Prostate gland (tissue), 2 donors: Measurements from ENCODE around the gene INAVA. TPM values are rescaled to one million over a fixed set of nuclear protein-coding genes. Genes with fewer than 3 reads are reported as not detected.

Experiments used
- DNase-seq: peaks from one replicate; pipeline ENCODE4 v3.0.0-alpha.2; 2019; ENCODE audit warnings: low spot score
- H3K27ac ChIP-seq, 2 donors: fragments of 200-600 bp; sonication (generic); 2 replicates each; pipeline ENCODE4 v1.5.1; 2017 to 2019
- H3K27me3 ChIP-seq: fragments of 200-600 bp; sonication (generic); replicated peaks from 2 replicates; pipeline ENCODE4 v1.5.1; 2019; ENCODE audit not compliant: insufficient read depth
- H3K36me3 ChIP-seq, 2 donors: fragments of 200-600 bp; sonication (generic); 1 replicate in 1 of 2; 2 replicates in 1 of 2; pipeline versions ENCODE4 v1.5.1 to v1.8.1; 2017 to 2019
- H3K4me1 ChIP-seq: fragments of 200-600 bp; sonication (generic); replicated peaks from 2 replicates; pipeline ENCODE4 v1.5.1; 2019
- H3K4me3 ChIP-seq, 2 donors: fragments of 200-600 bp; sonication (generic); 2 replicates each; pipeline ENCODE4 v1.5.1; 2017 to 2019
- H3K9me3 ChIP-seq: fragments of 200-600 bp; sonication (generic); 2 replicates; pipeline ENCODE4 v1.5.1; 2017
- POLR2A ChIP-seq: fragments of 450-650 bp; IDR thresholded peaks from one replicate; pipeline ENCODE4 v1.6.1; 2016; ENCODE audit warnings: antibody characterized with exemption, mild to moderate bottlenecking
- POLR2AphosphoS5 ChIP-seq: sonication (generic); formaldehyde crosslinking; IDR thresholded peaks from one replicate; pipeline ENCODE4 v1.6.1; 2017; ENCODE audit warnings: antibody characterized with exemption
- WGBS: methylation state at CpG from one replicate; pipeline ENCODE4 v1.1.5; 2018; 5-methylcytosine and 5-hydroxymethylcytosine counted together
- intact Hi-C: fragments of 100-400 bp; cut with DNase I; formaldehyde crosslinking; loops from one replicate; pipeline ENCODE4 v1.14.2; 2022
- total RNA-seq, 2 donors: library from RNA; depleted of rRNA; stranded (reverse); fragments of >200 nt; gene quantifications; one replicate each; pipeline ENCODE4 v1.1.0, GENCODE V29; 2016
- TF ChIP-seq, protein P1 (sequence below), 4 experiments: fragments of 200-600 bp in 2 of 4; fragments of 450-650 bp in 2 of 4; sonication (generic) in 2 of 4; IDR thresholded peaks; 1 replicate in 3 of 4; 2 replicates in 1 of 4; pipeline ENCODE4 v1.5.1; 2016 to 2019; ENCODE audit warnings: antibody characterized with exemption in 4 of 4, mild to moderate bottlenecking in 2 of 4, moderate library complexity in 2 of 4

Gene INAVA
- total RNA-seq, 2 donors from 2014 or later = 7.4 to 27.1 TPM

DNA sequence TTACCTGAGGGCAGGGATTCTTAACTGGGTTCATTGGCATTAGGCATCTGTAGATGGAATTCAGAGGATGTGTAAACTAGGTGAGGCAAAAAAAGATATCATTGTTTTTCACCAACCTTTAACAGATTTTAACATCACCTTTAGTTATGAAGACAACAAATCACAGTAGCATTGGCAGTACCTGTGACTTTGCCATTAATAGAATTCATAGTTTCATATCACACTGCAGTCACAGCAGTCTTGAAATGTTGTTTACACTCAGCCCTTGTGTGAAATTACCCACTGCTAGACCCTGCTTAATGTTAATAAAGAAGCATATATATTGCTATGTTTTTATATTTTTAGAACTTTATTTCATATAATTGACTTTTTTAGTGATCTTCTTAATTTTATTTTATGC, 1.7 kb upstream of the INAVA start:
- no peak for DNase-seq
- Histone ChIP-seq H3K9me3 (no peaks in the 10 kb centered on the region), H3K4me3 (no peak overlapping the region), H3K4me1 (no peaks in the 10 kb centered on the region), H3K27ac (no peak overlapping the region), H3K27me3 (no peaks in the 10 kb centered on the region), H3K36me3 (no peaks in the 10 kb centered on the region)
- intact Hi-C loops = no loop called here
- no peak for TF ChIP-seq POLR2A

DNA sequence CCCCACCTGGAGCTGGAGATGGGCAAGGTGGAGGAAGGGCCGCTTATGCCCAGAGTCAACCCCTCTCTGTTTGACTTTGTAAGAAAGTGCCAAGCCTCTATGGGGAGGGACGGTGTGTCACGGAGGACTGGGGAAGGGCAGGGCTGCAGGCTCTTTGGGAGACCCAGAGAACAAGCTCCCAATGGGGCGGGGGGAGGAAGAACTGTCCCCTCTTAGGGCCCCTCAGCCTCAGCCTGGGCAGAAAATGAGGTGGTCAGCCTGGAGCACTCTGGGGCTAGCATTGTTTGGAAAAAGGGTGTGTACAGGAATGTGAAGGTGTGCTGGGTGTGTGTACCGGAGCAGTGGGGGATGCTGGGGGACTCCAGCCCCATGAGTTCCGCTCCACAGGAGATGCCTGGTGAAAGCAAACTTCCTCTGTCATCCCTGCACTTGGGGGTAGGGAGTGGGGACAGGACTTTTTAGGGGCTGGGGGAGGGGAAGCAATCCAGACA, 1.2 kb upstream of the INAVA start:
- DNase-seq = no peak
- 58% methylated on average over 6 of the region's 6 CpGs for WGBS
- H3K9me3 ChIP-seq = no peaks in the 10 kb centered on the region
- intact Hi-C loops = no loop called here
- no peaks in the 10 kb centered on the region for H3K36me3 ChIP-seq
- no peak overlapping the region for H3K4me3 ChIP-seq
- TF ChIP-seq, protein P1, sequence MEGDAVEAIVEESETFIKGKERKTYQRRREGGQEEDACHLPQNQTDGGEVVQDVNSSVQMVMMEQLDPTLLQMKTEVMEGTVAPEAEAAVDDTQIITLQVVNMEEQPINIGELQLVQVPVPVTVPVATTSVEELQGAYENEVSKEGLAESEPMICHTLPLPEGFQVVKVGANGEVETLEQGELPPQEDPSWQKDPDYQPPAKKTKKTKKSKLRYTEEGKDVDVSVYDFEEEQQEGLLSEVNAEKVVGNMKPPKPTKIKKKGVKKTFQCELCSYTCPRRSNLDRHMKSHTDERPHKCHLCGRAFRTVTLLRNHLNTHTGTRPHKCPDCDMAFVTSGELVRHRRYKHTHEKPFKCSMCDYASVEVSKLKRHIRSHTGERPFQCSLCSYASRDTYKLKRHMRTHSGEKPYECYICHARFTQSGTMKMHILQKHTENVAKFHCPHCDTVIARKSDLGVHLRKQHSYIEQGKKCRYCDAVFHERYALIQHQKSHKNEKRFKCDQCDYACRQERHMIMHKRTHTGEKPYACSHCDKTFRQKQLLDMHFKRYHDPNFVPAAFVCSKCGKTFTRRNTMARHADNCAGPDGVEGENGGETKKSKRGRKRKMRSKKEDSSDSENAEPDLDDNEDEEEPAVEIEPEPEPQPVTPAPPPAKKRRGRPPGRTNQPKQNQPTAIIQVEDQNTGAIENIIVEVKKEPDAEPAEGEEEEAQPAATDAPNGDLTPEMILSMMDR (IDR thresholded peaks at IDR 0.05) = no peak
- no peak for TF ChIP-seq POLR2A
- TF ChIP-seq POLR2AphosphoS5 = no peak
- no peaks in the 10 kb centered on the region for H3K4me1 ChIP-seq
- H3K27me3 ChIP-seq = no peaks in the 10 kb centered on the region
- H3K27ac ChIP-seq = no peak overlapping the region

DNA sequence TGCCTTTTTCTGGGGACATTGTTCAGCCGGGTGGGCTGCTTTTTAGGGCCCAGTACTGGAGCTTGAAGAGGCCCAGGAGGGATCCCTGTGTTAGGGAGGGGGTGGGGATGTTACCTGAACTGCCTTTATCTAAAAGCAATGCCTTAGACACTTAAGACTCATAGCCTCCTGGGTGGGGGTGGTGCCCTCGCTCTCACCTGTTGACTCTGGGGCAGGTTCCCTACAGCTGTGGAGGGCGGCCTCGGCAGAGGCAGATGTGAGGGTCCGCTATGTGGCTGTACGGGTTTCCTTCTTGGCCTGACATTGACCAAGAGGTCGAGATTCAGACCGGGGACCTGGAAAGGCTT, 716 bp downstream of the INAVA start:
- H3K4me3 ChIP-seq = peak overlapping the region; percentile 29 to 30
- H3K27ac ChIP-seq = peak overlapping the region; percentile 63 to 81

DNA sequence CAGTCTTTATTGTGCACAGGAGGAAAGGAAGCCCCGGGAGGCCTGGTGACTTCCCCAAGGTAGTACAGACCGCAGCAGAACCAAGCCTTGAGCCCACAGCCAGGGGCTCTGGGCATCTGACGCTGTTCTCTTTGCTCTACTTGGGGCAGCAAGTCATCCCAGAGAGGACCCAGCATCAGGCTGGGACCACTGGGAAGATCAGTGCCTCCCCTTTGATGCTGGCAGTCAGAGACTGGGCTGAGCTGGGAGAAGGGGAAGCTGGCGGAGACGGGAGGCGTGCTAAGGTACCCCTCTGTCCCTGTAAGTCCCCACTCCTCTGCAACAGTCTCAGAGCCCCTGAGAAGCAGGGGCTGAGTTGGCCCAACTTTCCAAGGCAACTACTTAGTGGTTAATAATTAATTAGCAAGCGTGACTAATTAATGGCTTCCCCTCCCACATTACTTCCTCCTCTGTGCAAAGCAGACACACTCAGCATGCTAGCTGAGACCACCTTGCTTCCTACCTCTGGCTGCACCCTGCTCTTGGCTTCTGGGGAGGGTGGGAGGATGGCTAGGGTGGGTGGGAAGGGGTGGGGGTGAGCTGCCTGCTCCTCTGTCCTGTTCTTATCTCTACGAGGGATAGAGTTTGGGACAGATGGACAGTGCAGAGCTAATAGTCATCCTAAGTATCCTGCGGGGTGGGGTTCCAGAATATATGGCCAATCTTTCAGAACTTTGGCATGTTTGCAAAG, 1.3 kb downstream of the INAVA start:
- Histone ChIP-seq H3K4me3 (peak overlapping the region; percentile 29 to 30), H3K36me3 (no peaks in the 10 kb centered on the region), H3K4me1 (no peaks in the 10 kb centered on the region), H3K27ac (peak overlapping the region in 1 of 2 donors; percentile 81), H3K27me3 (no peaks in the 10 kb centered on the region), H3K9me3 (no peaks in the 10 kb centered on the region)
- no peak for DNase-seq
- 38% methylated on average over 9 of the region's 9 CpGs for WGBS
- TF ChIP-seq POLR2AphosphoS5 = no peak
- TF ChIP-seq, protein P1 (IDR thresholded peaks at IDR 0.05) = no peak
- no peak for TF ChIP-seq POLR2A
- intact Hi-C loops = no loop called here

More for the DNA sequence above, 716 bp downstream of the INAVA start:
- H3K4me1 ChIP-seq = no peaks in the 10 kb centered on the region
- intact Hi-C loops = no loop called here
- no peaks in the 10 kb centered on the region for H3K36me3 ChIP-seq
- no peaks in the 10 kb centered on the region for H3K27me3 ChIP-seq
- no peak for DNase-seq
- WGBS = 48% methylated on average over 8 of the region's 8 CpGs
- H3K9me3 ChIP-seq = no peaks in the 10 kb centered on the region
- TF ChIP-seq, protein P1 (IDR thresholded peaks at IDR 0.05) = peak in 1 of 4 experiments; percentile 1
- TF ChIP-seq POLR2A = no peak

DNA sequence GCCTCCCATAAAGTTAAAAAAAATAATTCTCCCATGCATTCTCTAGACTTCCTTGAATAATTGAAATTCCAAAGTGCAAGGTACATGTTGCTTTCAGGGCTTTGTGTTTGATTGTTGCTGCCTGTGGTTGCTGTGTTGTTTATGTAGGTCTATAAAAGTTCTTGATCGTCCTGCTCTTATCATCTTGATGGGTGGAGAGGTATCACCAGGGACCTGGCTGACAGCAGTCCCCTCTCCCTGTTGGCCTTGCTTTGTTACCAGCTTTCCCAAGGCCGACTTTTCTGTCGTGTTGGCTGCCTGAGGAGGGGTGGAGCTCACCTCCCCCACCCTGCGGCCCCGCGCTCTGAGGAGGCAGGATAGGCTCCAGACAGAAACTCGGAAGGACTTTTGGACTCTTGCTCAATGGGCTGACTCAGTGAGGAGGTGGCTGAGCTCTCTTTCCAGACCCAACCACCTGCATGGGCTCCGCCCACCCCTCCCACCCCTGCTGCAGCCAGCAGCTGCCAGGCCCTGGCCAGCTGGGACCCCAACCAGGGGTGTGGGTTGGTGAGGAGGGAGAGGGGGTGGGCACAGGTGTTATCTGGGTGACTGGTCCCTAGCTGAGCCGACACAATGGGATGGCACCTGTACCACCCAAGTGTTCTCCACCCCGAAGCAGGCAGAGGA, 2.0 kb downstream of the INAVA start:
- H3K4me1 ChIP-seq = no peaks in the 10 kb centered on the region
- H3K27ac ChIP-seq = peak overlapping the region in 1 of 2 donors; percentile 17
- peak overlapping the region; percentile 29 to 30 for H3K4me3 ChIP-seq
- intact Hi-C loops = no loop called here
- no peaks in the 10 kb centered on the region for H3K36me3 ChIP-seq
- TF ChIP-seq POLR2AphosphoS5 (no peak), POLR2A (peak; percentile 85)
- no peaks in the 10 kb centered on the region for H3K27me3 ChIP-seq
- DNase-seq = peak; percentile 50
- no peaks in the 10 kb centered on the region for H3K9me3 ChIP-seq
- 51% methylated on average over 10 of the region's 10 CpGs for whole genome bisulfite sequencing
